NK-92 (cell line): ENCODE results near the gene CGB7.
"Not testable (repeated sequence)": the region's sequence is repeated elsewhere in the genome, so short reads cannot be mapped to it uniquely, and the experiment has no call there.

Experiments
- DNase-seq: peaks from one replicate; lab custom pipeline; 2025; ENCODE audit not compliant: unreplicated experiment; lab: John Stamatoyannopoulos, UW

Gene CGB7

GRCh38 chr19:49073514-49074378, 16.2 kb upstream of the CGB7 start:
- no peak for DNase-seq

- DNase-seq: no peak
These were observed 14.5 kb upstream of the CGB7 start for GRCh38 chr19:49071860-49072547.

GRCh38 chr19:49070416-49070815, 12.9 kb upstream of the CGB7 start:
- no peak for DNase-seq

GRCh38 chr19:49069026-49069425, 11.5 kb upstream of the CGB7 start:
- DNase-seq: no peak

GRCh38 chr19:49067554-49067953, 10.0 kb upstream of the CGB7 start:
- no peak for DNase-seq

GRCh38 chr19:49065905-49066512, 8.5 kb upstream of the CGB7 start:
- no peak for DNase-seq

- no peak for DNase-seq
These were observed 7.4 kb upstream of the CGB7 start, which contains the start of gene NTF4 for GRCh38 chr19:49064768-49065611. Gene NTF4, minus strand, starts transcription at chr19:49064818. Its CDS starts 2,821 bp downstream, at chr19:49061997.

GRCh38 chr19:49064029-49064629, 6.6 kb upstream of the CGB7 start:
- DNase-seq: no peak

GRCh38 chr19:49061445-49061844, 3.9 kb upstream of the CGB7 start:
- DNase-seq: no peak

- DNase-seq: no peak
These were observed 3.5 kb upstream of the CGB7 start for GRCh38 chr19:49061000-49061399.

- DNase-seq: no peak
These were observed 1.5 kb upstream of the CGB7 start for GRCh38 chr19:49059053-49059452.

GRCh38 chr19:49058562-49058961, 1.0 kb upstream of the CGB7 start:
- DNase-seq: no peak

GRCh38 chr19:49056902-49057596, 500 bp downstream of the CGB7 start:
- not testable (repeated sequence) for DNase-seq

GRCh38 chr19:49056101-49056901, 1.2 kb downstream of the CGB7 start:
- no peak for DNase-seq

GRCh38 chr19:49050376-49051033, 7.0 kb downstream of the CGB7 start:
- not testable (repeated sequence) for DNase-seq

GRCh38 chr19:49049834-49050233, 7.7 kb downstream of the CGB7 start:
- not testable (repeated sequence) for DNase-seq

GRCh38 chr19:49049011-49049410, 8.5 kb downstream of the CGB7 start, which contains the start of gene CGB8:
Gene CGB8, minus strand, starts transcription at chr19:49049111. Its CDS starts 372 bp downstream, at chr19:49048739.
- not testable (repeated sequence) for DNase-seq

- DNase-seq: not testable (repeated sequence)
These were observed 14.0 kb downstream of the CGB7 start, which contains the start of gene CGB5 for GRCh38 chr19:49043548-49043947. Gene CGB5, plus strand, starts transcription at chr19:49043848. Its CDS starts 362 bp downstream, at chr19:49044210.
